EL (cell line): ENCODE data around the gene UBD.
A peak's percentile ranks its signal among the peaks of the same experiment; 100 is the strongest.

ENCODE experiments used
- DNase-seq: peaks from one replicate; pipeline ENCODE4 v3.0.0-alpha.2; 2016

Gene UBD

GRCh38 chr6:29520232-29520631 is 39.3 kb downstream of the UBD start:
- DNase-seq = no peak

- DNase-seq = no peak
These were observed 40.1 kb downstream of the UBD start for GRCh38 chr6:29519291-29520010.

- DNase-seq = no peak
These were observed 41.6 kb downstream of the UBD start for GRCh38 chr6:29517728-29518440.

- no peak for DNase-seq
These were observed 42.3 kb downstream of the UBD start for GRCh38 chr6:29517245-29517644.

- DNase-seq = peak; percentile 85
These were observed 43.4 kb downstream of the UBD start for GRCh38 chr6:29516108-29516507.

GRCh38 chr6:29510746-29511300 is 48.7 kb downstream of the UBD start:
- no peak for DNase-seq

GRCh38 chr6:29510202-29510601 is 49.3 kb downstream of the UBD start:
- peak; percentile 34 for DNase-seq

- DNase-seq = no peak
These were observed 49.8 kb downstream of the UBD start for GRCh38 chr6:29509711-29510110.

GRCh38 chr6:29509239-29509638 is 50.3 kb downstream of the UBD start:
- no peak for DNase-seq

GRCh38 chr6:29507319-29507718 is 52.2 kb downstream of the UBD start:
- DNase-seq = no peak

- DNase-seq = no peak
These were observed 53.0 kb downstream of the UBD start for GRCh38 chr6:29506446-29507067.

GRCh38 chr6:29505808-29506207 is 53.7 kb downstream of the UBD start:
- DNase-seq = no peak
